ENCODE results near the gene OPCML. TPM values are rescaled to one million over a fixed set of nuclear protein-coding genes. Genes with fewer than 3 reads are reported as not detected.

The OPCML gene
- total RNA-seq, 1 experiment from 2014 or later, result 0.94 TPM

DNA sequence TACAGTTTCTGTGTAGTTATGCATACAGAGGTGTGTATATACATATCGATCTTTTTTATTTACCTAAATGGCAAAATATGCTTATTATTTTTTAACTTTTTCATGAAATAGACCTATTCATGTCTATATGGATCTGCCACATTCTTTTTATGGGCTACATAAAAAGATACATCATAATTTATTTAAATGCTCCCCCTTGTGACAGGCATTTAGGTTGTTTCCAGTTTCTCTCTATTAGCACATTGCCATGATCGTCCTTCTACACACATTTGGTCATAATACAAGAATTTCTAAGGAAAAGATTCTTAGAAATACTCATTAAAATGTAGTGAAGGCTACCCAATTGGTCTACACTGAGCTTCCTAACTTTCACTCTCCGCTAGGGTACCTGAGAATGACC lies 1067.4 kb downstream of the OPCML start:
- Mint-ChIP-seq H3K4me1 (0 out of 4 replicates have a peak, but pooled peaks cover 2 to 5% of the 10 kb centered on the region in 2 experiments), H3K36me3 (ENCODE audit: insufficient read depth in 1 of 3, low read depth in 3 of 3) (no peaks in the 10 kb centered on the region), H3K27me3 (ENCODE audit: low read depth) (no peaks in the 10 kb centered on the region), H3K9me3 (no peaks in the 10 kb centered on the region; a peak in 1 of 5 replicates), H3K4me3 (no peak overlapping the region), H3K27ac (no peak overlapping the region)
- Histone ChIP-seq H3K4me2 (ENCODE audit: insufficient read depth, insufficient read length, low read length) (no peak overlapping the region), H3K79me2 (ENCODE audit: insufficient read depth, low read length) (no peaks in the 10 kb centered on the region), H3T11ph (ENCODE audit: low read length) (no peak overlapping the region), H2BK120ac (ENCODE audit: low read depth, low read length, poor library complexity, severe bottlenecking) (no peak overlapping the region), H3K9ac (ENCODE audit: extremely low read depth, insufficient read length, low read length) (no peak overlapping the region), H3K14ac (ENCODE audit: insufficient read depth, low read length) (no peak overlapping the region), H2BK20ac (ENCODE audit: low read depth, low read length, poor library complexity, severe bottlenecking) (no peak overlapping the region), H4K20me1 (ENCODE audit: control insufficient read depth, insufficient read depth, insufficient read length) (no peaks in the 10 kb centered on the region), H3K79me1 (ENCODE audit: insufficient read depth, low read depth, low read length, poor library complexity, severe bottlenecking) (no peaks in the 10 kb centered on the region), H4K5ac (ENCODE audit: insufficient read length, low read depth, low read length) (no peak overlapping the region), H4K8ac (replicated peaks; ENCODE audit: insufficient read length, low read depth, low read length) (no peak overlapping the region), H3K27ac (ENCODE audit: insufficient read length, low read depth, low read length) (no peak overlapping the region), H2BK5ac (ENCODE audit: insufficient read length, low read length) (no peak overlapping the region), H4K91ac (ENCODE audit: insufficient read length, low read depth, low read length) (no peak overlapping the region), H3K9me3 (ENCODE audit: control insufficient read depth, low read depth, low read length) (no peaks in the 10 kb centered on the region), H3K56ac (ENCODE audit: insufficient read length, low read depth, low read length) (no peak overlapping the region), H2AFZ (ENCODE audit: low read length) (no peak overlapping the region), H3K4ac (ENCODE audit: low read depth, low read length) (no peak overlapping the region), H2AK5ac (ENCODE audit: insufficient read length, low read length) (no peak overlapping the region), H2BK15ac (ENCODE audit: low read depth, low read length) (no peak overlapping the region), H2BK12ac (ENCODE audit: insufficient read length, low read depth, low read length) (no peak overlapping the region), H3K4me1 (ENCODE audit: insufficient read depth, low read length) (no peaks in the 10 kb centered on the region), H3K27me3 (ENCODE audit: insufficient read depth, low read length) (no peaks in the 10 kb centered on the region), H3K23me2 (ENCODE audit: insufficient read length, low read depth, low read length, poor library complexity, severe bottlenecking) (no peaks in the 10 kb centered on the region), H3K23ac (ENCODE audit: insufficient read length, low read depth, low read length) (no peak overlapping the region), H3K18ac (ENCODE audit: insufficient read length, low read depth, low read length) (no peak overlapping the region)
- DNase-seq, result no peak
- TF ChIP-seq, protein P1, sequence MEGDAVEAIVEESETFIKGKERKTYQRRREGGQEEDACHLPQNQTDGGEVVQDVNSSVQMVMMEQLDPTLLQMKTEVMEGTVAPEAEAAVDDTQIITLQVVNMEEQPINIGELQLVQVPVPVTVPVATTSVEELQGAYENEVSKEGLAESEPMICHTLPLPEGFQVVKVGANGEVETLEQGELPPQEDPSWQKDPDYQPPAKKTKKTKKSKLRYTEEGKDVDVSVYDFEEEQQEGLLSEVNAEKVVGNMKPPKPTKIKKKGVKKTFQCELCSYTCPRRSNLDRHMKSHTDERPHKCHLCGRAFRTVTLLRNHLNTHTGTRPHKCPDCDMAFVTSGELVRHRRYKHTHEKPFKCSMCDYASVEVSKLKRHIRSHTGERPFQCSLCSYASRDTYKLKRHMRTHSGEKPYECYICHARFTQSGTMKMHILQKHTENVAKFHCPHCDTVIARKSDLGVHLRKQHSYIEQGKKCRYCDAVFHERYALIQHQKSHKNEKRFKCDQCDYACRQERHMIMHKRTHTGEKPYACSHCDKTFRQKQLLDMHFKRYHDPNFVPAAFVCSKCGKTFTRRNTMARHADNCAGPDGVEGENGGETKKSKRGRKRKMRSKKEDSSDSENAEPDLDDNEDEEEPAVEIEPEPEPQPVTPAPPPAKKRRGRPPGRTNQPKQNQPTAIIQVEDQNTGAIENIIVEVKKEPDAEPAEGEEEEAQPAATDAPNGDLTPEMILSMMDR (conservative IDR thresholded peaks at IDR 0.05), result no peak
- no CpG with 5 or more reads among the region's 3 CpGs for WGBS (ENCODE audit: extremely low coverage, insufficient read length, low lambda C conversion rate)

Measured in H9 (cell line).